Left ventricle myocardium inferior (tissue), 1 donor: ENCODE results near the gene ZNF124. TPM values are rescaled to one million over a fixed set of nuclear protein-coding genes. Genes with fewer than 3 reads are reported as not detected.
"Not testable (repeated sequence)": the region's sequence is repeated elsewhere in the genome, so short reads cannot be mapped to it uniquely, and the experiment has no call there.

Experiments used
- DNase-seq: peaks from one replicate; pipeline ENCODE4 v3.0.0-alpha.2; 2020
- H3K27ac ChIP-seq: fragments of 200-600 bp; replicated peaks from 2 replicates; pipeline ENCODE4 v1.8.0; 2021
- H3K27me3 ChIP-seq: fragments of 200-600 bp; 2 replicates; pipeline ENCODE4 v1.8.0; 2021; ENCODE audit warnings: low read depth
- H3K36me3 ChIP-seq: fragments of 200-600 bp; 2 replicates; pipeline ENCODE4 v1.8.0; 2021
- H3K4me1 ChIP-seq: fragments of 200-600 bp; 2 replicates; pipeline ENCODE4 v1.8.0; 2021
- H3K4me3 ChIP-seq: fragments of 200-600 bp; 2 replicates; pipeline ENCODE4 v1.8.0; 2021; ENCODE audit warnings: mild to moderate bottlenecking, moderate library complexity
- H3K9me3 ChIP-seq: fragments of 200-600 bp; replicated peaks from 2 replicates; pipeline ENCODE4 v1.8.0; 2021
- CTCF ChIP-seq: fragments of 200-600 bp; IDR thresholded peaks from 2 replicates; pipeline ENCODE4 v1.8.0; 2021; ENCODE audit warnings: antibody characterized with exemption, mild to moderate bottlenecking, borderline replicate concordance
- intact Hi-C: fragments of 100-400 bp; cut with micrococcal nuclease; formaldehyde crosslinking; loops from one replicate; pipeline ENCODE4 v1.11.0; 2022
- total RNA-seq: library from RNA; stranded (reverse); fragmentation: NEBNext Ultra II Directional; extraction: Animal tissue kit (Norgen Biotek cat#: 25700); gene quantifications from one replicate; pipeline ENCODE4 v1.2.1, GENCODE V29; 2021
- donor health status: DM: no; HTN: yes; CAD: no; lungs with severe emphysema.

ZNF124 gene
- total RNA-seq, 1 donor from 2014 or later = 7.6 TPM

GRCh38 chr1:247165674-247166073 lies 6.1 kb downstream of the ZNF124 start:
- H3K36me3 ChIP-seq = peaks cover 10% of the 10 kb centered on the region
- peaks cover 75% of the 10 kb centered on the region for H3K9me3 ChIP-seq
- no peaks in the 10 kb centered on the region for H3K27me3 ChIP-seq
- DNase-seq = no peak
- H3K4me1 ChIP-seq = no peaks in the 10 kb centered on the region
- TF ChIP-seq CTCF = no peak
- no peak overlapping the region for H3K27ac ChIP-seq
- no peak overlapping the region for H3K4me3 ChIP-seq
- intact Hi-C loops = no loop called here

- peaks cover 84% of the 10 kb centered on the region for H3K9me3 ChIP-seq
- DNase-seq = no peak
- H3K4me3 ChIP-seq = no peak overlapping the region
- no peak for TF ChIP-seq CTCF
- no peak overlapping the region for H3K27ac ChIP-seq
- H3K36me3 ChIP-seq = peaks cover 17% of the 10 kb centered on the region
- intact Hi-C loops = no loop called here
- H3K27me3 ChIP-seq = no peaks in the 10 kb centered on the region
- no peaks in the 10 kb centered on the region for H3K4me1 ChIP-seq
Observed at GRCh38 chr1:247164694-247165093, 7.1 kb downstream of the ZNF124 start.

- peaks cover 86% of the 10 kb centered on the region for H3K36me3 ChIP-seq
- DNase-seq = no peak
- TF ChIP-seq CTCF = no peak
- no peaks in the 10 kb centered on the region for H3K4me1 ChIP-seq
- no peak overlapping the region for H3K27ac ChIP-seq
- H3K9me3 ChIP-seq = peaks cover 100% of the 10 kb centered on the region
- intact Hi-C loops = no loop called here
- H3K27me3 ChIP-seq = no peaks in the 10 kb centered on the region
- no peak overlapping the region for H3K4me3 ChIP-seq
Observed at GRCh38 chr1:247156787-247157232, 15.0 kb downstream of the ZNF124 start.

- DNase-seq = no peak
- Histone ChIP-seq H3K9me3 (peaks cover 99% of the 10 kb centered on the region), H3K27me3 (no peaks in the 10 kb centered on the region), H3K4me3 (no peak overlapping the region), H3K36me3 (peaks cover 71% of the 10 kb centered on the region), H3K27ac (no peak overlapping the region), H3K4me1 (no peaks in the 10 kb centered on the region)
- intact Hi-C loops = no loop called here
- TF ChIP-seq CTCF = no peak
Observed at GRCh38 chr1:247147781-247148180, 24.0 kb downstream of the ZNF124 start.

- H3K4me3 ChIP-seq, H3K27ac ChIP-seq, H3K27me3 ChIP-seq, H3K4me1 ChIP-seq, DNase-seq, intact Hi-C loops: not testable (repeated sequence)
- Histone ChIP-seq H3K36me3 (peaks cover 68% of the 10 kb centered on the region), H3K9me3 (peaks cover 99% of the 10 kb centered on the region)
Observed at GRCh38 chr1:247147120-247147519, 24.7 kb downstream of the ZNF124 start.

GRCh38 chr1:247146671-247147070 lies 25.1 kb downstream of the ZNF124 start:
- intact Hi-C loops = no loop called here
- no peaks in the 10 kb centered on the region for H3K4me1 ChIP-seq
- H3K4me3 ChIP-seq = no peak overlapping the region
- H3K9me3 ChIP-seq = peaks cover 99% of the 10 kb centered on the region
- no peak overlapping the region for H3K27ac ChIP-seq
- H3K27me3 ChIP-seq = no peaks in the 10 kb centered on the region
- DNase-seq = no peak
- peaks cover 68% of the 10 kb centered on the region for H3K36me3 ChIP-seq
- no peak for TF ChIP-seq CTCF
